ENCODE measurements around the gene MTCL1. TPM values are rescaled to one million over a fixed set of nuclear protein-coding genes. Genes with fewer than 3 reads are reported as not detected.

MTCL1 gene
- total RNA-seq, 1 donor from 2014 or later = 2.9 TPM

DNA sequence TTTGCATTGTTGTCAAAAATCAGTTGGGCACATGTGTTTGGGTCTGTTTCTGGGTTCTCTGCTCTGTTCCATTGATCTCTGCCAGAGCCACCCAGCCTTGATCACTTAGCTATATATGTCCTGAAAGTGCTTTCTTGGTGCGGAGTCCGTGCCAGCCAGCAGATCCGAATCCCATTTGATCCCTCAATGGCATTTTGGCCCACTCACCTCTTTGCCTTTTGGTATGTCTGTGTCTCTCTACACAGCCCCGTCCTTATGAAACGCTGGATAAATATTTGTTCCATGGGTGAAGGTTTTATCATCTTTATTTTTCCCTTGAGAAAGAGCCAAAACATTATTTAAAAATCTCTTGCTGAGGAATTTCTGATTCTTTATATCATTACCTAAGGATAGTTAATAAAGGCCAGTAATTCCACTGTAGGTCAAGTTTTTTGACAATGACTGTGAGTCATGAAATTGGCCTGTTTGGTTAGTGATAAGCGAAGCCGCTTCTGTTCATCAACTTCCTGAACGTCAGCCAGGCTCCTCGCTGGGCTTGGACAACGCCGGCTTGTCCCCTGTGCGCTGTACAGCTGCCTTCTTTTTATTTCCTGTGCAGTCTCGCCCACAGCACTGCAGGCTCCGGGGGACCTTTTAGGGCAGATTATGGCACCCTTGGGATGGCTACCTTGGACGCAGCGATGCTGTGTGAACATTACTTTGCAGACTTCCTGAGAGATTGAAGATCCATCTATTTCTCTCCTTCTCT, 24.9 kb downstream of the MTCL1 start:
- TF ChIP-seq CTCF (IDR thresholded peaks at IDR 0.05) = no peak
- CTCF ChIA-PET = no interaction called here
- no peak for DNase-seq
- POLR2A ChIA-PET = no interaction called here
- Mint-ChIP-seq H3K27me3 (peaks cover 2% of the 10 kb centered on the region), H3K36me3 (ENCODE audit: low read depth) (no peaks in the 10 kb centered on the region), H3K27ac (no peak overlapping the region), H3K4me3 (peak overlapping the region; percentile 1), H3K9me3 (peaks cover 6% of the 10 kb centered on the region), H3K4me1 (peaks cover 25% of the 10 kb centered on the region)
- intact Hi-C loops (cut with micrococcal nuclease) = no loop called here
- no peak for ATAC-seq (ENCODE audit: low read depth)

DNA sequence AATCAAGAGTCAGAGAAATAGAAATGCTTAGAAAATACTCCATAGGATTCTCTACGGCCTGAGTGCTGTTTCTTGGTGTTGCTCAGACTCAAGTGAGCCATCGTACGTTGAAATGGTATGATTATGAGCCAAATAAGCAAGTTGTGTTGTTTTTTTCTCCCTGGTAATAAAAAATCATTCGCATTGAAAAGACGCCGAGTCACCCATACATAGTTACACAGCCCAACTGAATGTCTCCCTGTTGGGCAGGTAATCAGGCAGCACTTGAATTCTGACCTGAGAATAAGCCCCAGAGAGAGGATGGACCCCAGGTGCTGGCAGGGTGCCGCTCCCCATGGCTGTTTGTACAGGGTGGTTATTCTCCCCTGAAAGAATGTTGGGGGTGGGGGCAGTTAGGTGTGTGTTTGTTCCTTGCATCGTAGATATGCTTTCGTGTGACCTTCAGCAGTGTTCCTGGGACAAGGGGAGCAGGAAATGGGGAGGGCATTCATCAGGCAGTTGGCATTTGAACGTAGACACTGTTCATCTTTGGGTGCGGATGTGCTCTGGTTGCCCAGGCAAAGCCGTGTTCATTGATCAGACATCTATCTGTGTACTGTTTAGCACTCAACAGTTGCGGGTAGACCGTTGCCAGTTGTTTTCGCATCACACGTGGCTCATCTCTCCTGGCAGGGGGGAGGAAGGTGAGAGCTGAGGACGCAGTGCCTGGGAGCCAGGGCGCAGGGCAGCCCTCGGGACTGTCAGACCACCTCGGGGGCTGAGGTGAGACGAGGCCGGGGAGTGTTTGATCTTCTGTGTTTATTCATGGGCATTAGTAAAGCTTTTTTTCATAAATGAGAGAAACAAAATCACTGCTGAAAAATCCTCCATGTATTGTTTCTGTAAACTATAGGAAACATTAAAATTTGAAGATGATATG, 27.3 kb downstream of the MTCL1 start:
- Mint-ChIP-seq H3K36me3 (ENCODE audit: low read depth) (no peaks in the 10 kb centered on the region), H3K4me1 (peaks cover 15% of the 10 kb centered on the region), H3K9me3 (no peaks in the 10 kb centered on the region), H3K27me3 (peaks cover 2% of the 10 kb centered on the region), H3K4me3 (no peak overlapping the region), H3K27ac (no peak overlapping the region)
- CTCF ChIA-PET = no interaction called here
- no peak for TF ChIP-seq CTCF (IDR thresholded peaks at IDR 0.05)
- ATAC-seq (ENCODE audit: low read depth) (no peak), DNase-seq (no peak)
- POLR2A ChIA-PET = no interaction called here
- intact Hi-C loops (cut with micrococcal nuclease) = no loop called here

GRCh38 chr18:8734496-8734895, 29.1 kb downstream of the MTCL1 start:
- DNase-seq = no peak
- intact Hi-C loops (cut with micrococcal nuclease) = no loop called here
- no peak for TF ChIP-seq CTCF (IDR thresholded peaks at IDR 0.05)
- Mint-ChIP-seq H3K9me3 (no peaks in the 10 kb centered on the region), H3K27me3 (peaks cover 2% of the 10 kb centered on the region), H3K36me3 (ENCODE audit: low read depth) (no peaks in the 10 kb centered on the region), H3K4me3 (no peak overlapping the region), H3K4me1 (peaks cover 14% of the 10 kb centered on the region), H3K27ac (no peak overlapping the region)
- ATAC-seq (ENCODE audit: low read depth) = no peak
- CTCF ChIA-PET = no interaction called here
- POLR2A ChIA-PET = no interaction called here

DNA sequence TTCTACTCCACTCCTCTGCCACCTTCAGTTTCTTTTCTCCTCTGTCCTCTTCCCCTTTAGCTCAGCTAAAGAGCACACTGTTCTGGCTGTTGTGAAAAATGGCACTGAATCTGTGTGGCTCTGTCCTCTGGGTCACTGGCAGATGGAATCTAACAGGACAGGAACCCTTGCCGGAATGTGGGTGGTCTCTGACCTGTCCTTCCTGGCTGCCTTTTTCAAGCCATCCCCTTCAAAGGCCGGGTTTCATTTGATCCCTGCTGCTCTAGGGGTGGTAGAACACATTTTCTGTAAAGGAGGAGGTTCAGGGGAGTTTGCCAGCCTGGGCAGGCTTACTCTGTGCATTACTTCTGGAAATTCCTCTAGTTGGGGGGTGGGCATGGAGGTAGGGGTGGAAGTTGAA, 29.9 kb downstream of the MTCL1 start:
- Mint-ChIP-seq H3K9me3 (no peaks in the 10 kb centered on the region), H3K36me3 (ENCODE audit: low read depth) (peaks cover 1% of the 10 kb centered on the region), H3K4me1 (peaks cover 12% of the 10 kb centered on the region), H3K4me3 (no peak overlapping the region), H3K27me3 (peaks cover 2% of the 10 kb centered on the region), H3K27ac (no peak overlapping the region)
- TF ChIP-seq CTCF (IDR thresholded peaks at IDR 0.05) = no peak
- ChIA-PET CTCF (no interaction called here), POLR2A (no interaction called here)
- intact Hi-C loops (cut with micrococcal nuclease) = no loop called here
- ATAC-seq (ENCODE audit: low read depth) = no peak
- DNase-seq = no peak

- H3K4me3 Mint-ChIP-seq = no peak overlapping the region
- peaks cover 9% of the 10 kb centered on the region for H3K36me3 Mint-ChIP-seq (ENCODE audit: low read depth)
- peaks cover 29% of the 10 kb centered on the region for H3K4me1 Mint-ChIP-seq
- H3K27ac Mint-ChIP-seq = no peak overlapping the region
- peaks cover 16% of the 10 kb centered on the region for H3K9me3 Mint-ChIP-seq
- TF ChIP-seq CTCF (IDR thresholded peaks at IDR 0.05) = no peak
- DNase-seq (no peak), ATAC-seq (ENCODE audit: low read depth) (no peak)
- CTCF ChIA-PET = no interaction called here
- H3K27me3 Mint-ChIP-seq = no peaks in the 10 kb centered on the region
- intact Hi-C loops (cut with micrococcal nuclease) = no loop called here
- POLR2A ChIA-PET = no interaction called here
These were observed 35.8 kb downstream of the MTCL1 start for GRCh38 chr18:8741117-8741516.
